NCI-H774 (cell line): ENCODE results near the gene NXPE3.

Source experiments
- DNase-seq: peaks from one replicate; lab custom pipeline; 2025; lab: John Stamatoyannopoulos, UW

Gene NXPE3

DNA sequence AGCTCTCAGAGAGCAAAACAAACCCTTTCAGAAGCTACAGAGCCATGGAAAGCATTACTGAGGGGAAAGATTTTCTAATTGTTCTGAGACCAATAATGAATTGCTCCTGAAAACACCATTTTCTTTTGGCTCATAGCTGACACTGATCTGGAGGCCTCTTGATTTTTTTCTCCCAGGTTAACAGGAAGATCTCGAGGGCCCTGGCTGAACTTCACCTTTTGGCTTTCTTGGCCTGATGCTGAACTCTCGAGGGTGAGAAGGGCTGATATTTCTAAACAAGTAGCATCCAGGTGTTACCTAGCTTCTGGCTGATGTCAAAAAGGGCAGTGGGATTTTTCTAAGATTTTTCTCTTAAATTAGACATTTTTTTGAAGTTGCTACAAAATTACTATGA, 50.4 kb downstream of the NXPE3 start:
- DNase-seq: no peak

DNA sequence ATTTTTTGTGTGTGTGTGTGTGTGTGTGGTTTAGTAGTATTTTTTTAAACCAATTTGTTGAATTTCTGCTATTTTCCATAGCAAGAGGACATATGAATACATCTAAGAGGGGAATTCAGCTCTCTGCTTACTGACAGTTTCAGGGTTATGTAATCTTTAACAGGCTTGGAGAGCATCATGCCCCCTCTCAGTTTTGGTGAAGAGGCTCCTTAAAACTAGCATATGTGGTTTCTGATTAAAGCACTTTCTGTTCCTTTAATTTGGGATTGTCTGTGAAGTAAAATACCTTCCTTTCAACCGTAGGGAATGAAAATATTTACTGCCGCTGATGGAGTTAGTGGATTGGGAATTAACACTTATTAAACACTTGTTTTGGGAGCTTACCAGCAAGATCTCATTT, 50.9 kb downstream of the NXPE3 start:
- no peak for DNase-seq

DNA sequence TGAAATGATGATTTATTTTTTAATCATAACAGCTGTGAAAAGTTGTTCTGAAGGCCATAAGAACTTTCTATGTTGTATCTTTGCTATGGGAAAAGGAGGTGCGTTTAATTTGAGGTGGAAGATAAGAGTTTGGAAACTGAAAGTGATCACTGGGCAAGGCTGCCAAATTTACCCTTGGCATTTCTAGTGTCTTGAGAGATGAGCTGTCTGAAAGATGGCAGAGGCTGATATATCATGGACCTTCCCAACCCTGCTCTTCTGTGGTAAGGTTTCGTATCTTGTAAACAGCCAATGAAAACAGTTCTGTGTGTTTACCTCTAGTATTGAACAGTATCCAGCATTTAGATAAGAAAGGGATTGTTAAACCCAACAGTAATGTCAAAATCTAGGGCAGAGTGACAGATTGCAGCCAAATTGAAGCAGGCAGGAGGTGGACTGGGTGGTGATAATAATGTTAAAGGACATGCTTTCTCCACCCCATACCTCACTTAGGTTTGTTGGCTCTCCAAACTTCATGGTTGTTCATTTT, 54.5 kb downstream of the NXPE3 start:
- no peak for DNase-seq

DNA sequence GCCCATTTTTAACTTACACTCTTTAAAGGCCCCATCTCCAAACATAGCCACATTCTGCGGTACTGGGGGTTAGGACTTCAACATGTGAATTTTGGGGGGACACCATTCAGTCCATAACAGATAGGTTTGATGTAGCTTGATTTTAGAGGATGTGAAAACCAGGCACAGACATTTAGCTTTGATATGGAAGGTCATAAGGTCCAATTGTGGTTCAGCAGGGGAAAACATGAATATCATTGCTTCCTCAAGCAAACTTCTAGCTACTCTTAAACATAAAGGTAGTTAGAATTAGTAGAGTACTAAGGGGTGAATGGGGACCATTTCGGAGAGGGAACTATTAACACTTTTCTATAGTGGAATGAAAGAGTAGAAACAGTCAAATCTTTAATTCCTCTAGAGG, 56.7 kb downstream of the NXPE3 start:
- no peak for DNase-seq

DNA sequence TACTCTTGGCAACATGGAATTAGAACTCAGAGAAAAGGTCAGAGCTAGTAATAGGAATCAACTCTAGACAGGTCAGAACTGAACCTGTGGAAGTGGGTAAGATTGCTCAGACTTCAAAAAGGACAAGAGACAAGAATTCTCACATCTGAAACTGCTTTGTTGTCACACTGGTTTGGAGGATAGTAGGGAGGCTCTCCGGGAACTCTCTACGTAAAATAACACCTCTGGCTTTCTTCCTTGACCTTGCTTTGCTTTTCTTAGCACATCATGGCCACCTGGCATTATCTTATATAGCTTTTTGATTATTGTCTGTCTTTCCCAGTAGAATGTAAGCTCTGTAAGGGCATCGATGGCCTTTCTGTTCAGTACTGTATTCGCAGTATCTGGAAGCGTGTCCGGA, 57.1 kb downstream of the NXPE3 start:
- DNase-seq: no peak

DNA sequence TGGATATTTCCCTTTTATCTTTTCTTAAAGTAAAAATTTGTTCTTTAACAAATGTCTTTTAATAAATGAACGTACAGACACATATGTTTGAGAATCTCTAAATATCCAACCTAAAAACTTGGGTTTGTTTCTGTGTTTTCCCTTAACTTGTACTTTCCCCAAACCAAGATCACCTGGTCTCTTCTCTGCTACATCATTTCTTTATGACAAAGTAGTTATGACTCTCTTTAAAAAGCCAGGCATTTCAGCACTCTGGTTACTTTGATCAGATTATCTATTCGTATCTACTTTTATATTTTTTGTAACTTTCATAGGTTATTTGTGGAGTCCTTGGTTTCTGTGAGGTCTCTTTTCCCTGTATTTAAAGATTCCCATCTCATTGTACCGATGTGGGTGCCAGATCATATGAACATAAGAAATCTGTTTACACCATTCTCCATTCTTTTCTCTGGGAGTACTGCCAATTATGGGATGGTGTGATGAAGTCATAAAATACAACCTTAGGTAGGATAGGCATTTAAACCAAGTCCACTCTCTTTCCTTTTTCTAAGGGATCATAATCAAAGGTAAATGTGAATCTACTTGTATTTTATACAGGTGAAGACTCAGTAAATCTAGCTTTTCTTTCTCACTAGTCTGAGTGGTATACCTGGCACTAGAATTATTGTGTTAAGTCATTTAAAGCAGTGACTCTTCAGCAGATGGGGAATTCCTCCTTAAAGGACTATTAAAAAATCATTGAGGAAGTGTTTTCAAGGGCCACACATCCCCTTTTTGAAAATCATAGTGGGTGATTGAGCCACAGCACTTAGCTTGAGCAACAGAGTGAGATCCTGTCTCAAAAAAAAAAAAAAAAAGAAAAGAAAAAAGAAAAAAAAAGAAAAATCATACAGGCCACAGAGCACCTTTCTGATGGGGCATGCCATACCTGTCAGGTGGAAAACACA, 57.9 kb downstream of the NXPE3 start:
- DNase-seq: peak; percentile 20

DNA sequence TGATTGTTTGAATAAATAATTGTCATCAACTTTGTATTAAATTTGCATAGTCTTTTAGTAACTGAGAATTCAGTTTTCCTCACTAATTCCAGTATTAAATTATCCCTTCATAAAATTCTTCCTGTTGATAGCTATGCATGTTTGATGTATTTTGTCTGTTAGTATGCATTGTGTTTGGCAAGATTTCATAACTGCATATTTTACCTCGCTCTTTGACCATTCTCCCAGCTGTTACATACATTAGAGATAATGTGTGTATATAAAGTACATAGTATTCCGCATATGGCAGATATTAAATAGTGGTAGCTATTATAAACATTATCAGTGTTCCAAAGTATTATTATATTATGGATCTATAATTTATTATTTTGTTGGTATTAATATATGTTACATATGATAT, 59.7 kb downstream of the NXPE3 start:
- no peak for DNase-seq

DNA sequence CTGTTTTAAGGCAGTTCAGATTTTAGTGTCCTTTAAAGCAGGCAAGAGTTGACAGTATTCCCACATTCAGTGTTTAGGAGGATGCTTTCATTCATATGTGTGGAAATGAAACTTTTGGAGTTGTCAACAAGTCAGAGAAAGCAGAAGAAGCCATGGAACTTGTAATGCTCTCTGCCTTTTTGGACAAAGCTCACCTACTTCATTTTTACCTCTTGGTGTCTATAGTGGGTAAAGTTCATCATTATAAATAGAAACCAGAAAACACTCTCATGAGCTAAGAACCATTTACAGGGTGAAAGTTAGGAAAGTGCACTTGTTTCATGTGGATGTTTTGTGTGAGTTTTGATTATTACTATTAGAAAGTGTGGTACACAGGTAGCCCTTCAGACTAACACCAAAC, 61.1 kb downstream of the NXPE3 start:
- DNase-seq: no peak

DNA sequence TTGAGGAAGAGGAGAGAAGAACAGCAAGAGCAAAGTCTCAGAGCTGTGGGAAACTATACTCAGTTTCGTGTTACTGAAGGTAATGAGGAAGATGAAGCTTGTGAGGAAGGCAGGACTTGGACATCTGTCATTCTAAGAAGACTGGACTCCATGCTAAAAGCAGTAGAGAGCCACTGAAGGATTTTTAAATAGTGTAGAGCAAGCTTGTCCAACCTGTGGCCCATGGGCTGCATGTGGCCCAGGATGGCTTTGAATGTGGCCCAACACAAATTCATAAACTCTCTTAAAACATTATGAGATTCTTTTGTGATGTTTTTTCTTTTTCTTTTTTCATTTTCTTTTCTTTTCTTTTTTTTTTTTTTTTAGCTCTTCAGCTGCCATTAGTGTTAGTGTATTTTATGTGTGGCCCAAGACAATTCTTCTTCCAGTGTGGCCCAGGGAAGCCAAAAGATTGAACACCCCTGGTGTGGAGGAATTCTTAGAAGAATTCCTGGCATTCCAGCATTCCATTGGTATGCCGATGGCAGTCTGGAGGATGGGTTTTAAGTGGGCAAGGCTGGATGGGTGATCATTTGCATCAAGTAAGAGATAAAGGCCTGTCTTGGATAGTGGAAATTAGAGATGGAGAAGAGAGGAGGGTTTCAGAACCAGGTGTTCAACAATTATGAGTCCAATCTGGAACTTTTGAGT, 63.4 kb downstream of the NXPE3 start:
- no peak for DNase-seq

DNA sequence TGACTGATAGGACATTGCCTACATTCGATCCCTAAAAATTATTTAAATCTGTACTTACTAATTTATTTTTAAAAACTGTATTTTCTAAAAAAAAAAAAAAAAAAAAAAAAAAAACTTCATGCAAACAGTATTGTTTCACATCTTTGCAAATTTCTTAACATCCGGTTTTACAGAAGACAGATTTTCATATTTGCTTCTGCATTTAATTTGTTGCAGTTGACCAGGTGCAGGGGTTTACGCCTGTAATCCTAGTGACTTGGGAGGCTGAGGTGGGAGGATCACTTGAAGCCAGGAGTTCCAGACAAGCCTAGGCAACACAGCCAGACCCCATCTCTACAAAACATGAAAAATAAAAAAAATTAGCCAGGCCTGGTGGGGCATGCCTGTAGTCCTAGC, 63.9 kb downstream of the NXPE3 start:
- DNase-seq: no peak

DNA sequence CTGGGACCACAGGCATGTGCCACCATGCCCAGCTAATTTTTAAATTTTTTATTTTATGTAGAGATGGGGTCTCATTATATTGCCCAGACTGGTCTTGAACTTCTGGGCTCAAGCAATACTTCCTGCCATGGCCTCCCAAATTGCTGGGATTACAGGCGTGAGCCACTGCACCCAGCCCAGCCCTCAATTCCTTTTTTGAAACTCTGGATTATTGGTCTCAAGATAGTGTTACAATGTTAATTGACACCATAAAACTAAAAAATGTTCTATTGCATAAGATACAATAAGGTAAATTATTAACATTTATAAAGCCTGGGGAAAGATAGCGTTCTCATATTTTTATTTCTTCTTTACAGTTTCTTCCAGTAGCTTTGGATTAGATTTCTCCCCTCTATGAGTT, 66.4 kb downstream of the NXPE3 start:
- no peak for DNase-seq

DNA sequence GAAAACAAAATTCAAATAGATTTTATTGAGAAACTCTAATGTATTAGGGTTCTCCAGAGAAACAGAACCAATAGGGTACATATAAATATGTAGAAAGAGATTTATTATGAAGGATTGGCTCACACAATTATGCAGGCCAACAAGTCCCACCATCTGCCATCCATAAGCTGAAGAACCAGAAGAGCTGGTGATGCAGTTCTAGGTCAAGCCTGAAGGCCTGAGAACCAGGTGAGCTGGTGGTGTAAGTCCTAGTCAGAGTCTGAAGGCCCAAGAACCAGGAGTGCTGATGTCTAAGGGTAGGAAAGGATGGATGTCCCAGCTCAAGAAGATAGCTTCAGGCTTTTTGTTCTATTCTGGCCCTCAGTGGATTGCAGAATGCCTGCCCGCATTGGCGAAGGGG, 67.7 kb downstream of the NXPE3 start:
- DNase-seq: no peak

DNA sequence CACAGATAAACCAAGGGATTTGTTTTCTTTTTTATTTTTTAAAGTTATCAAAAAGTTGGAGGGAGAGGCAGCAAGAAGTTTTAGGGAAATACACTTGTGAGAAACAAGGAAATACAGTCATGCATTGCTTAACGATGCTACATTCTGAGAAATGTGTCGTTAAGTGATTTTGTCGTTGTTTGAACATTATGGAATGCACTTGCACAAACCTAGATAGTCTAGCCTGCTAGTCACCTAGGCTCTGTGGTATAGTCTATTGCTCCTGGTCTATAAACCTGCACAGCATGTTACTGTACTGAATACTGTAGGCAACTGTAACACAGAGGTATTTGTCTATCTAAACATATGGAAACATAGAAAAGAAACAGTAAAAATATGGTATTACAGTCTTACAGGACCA, 68.3 kb downstream of the NXPE3 start:
- DNase-seq: no peak

DNA sequence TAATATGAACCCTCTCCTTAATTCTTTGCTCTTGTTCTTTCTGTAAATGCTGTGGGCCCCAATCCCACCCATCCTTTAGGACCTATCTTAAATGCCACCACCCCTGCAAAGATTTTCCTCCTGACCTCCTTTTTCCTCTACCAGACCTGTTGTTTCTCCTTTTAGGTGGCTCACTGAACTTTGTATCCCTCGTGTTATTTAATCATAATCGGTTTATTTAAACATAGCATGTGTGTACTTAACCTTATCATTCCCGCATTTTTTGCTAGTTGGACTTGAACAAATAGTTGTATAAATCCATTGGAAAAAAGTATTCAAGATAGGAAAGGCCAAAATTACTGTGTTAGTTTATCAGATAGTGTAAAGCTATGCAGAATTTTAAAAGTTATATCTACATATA, 69.3 kb downstream of the NXPE3 start:
- DNase-seq: no peak

DNA sequence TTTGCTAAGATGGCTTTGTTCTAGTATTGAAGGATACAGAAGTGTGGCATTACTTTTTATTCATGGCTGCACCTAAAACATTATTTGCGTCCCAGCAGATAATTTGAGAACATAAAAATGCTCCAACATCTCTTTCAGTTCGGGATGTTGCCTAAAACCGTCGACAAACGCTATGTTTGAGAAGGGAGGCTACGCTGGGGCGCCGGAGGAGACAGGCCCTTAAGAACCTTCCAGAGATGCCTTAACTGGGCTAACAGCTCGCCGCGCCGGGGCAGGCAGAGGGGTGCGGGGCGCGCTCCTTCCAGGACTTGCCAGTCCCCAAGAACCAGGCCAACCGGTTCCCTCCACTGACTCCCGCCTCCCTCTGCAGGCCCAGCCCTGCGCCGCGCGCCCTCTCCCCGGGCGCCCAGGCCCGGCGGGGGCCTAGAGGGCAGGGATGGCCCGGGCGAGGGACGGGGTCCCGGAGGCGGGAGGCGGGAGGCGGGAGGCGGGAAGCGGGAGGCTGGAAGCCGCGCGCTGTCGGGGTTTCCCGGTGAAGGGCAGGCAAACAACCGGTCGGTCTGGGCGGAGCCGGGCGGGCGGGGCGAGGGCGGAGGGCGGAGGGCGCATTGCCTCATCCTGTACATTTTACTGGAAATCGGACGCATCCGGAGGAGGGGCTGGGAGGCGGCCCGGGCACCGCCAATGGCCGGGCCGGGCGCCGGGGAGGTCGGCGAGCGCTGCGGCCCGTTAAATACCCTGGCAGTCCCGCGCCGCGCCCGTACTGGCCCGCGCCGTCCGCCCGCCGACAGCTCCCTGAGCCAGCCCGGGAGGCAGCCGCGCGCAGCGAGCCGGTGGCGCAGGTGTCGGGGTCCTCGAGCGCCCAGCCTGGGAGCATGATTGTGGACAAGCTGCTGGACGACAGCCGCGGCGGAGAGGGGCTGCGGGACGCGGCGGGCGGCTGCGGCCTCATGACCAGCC, 70.0 kb downstream of the NXPE3 start, which contains the start of gene NFKBIZ:
Gene NFKBIZ, plus strand, starts transcription at position 761 of the 960 bp plus-strand sequence. Its CDS starts 115 bp downstream, at position 876.
- peak; percentile 93 for DNase-seq

DNA sequence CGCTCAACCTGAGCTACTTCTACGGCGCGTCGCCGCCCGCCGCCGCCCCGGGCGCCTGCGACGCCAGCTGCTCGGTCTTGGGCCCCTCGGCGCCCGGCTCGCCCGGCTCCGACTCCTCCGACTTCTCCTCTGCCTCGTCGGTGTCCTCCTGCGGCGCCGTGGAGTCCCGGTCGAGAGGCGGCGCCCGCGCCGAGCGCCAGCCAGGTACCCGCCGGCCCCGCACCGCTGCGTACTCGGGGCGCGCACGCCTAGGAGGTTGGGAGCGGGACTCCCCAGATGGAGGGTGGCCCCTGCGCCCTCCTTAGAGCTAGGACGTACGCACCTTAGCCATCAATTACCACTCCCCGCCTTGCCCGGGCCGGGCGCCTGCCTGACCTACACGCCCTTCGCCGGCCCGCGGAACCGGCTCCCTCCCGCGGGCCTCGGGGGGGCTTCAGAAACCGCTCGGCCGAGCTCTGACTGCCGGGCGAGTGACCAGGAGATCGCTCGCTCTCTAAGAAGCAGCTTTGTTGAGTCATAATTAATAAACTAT, 70.8 kb downstream of the NXPE3 start:
- peak; percentile 60 for DNase-seq

DNA sequence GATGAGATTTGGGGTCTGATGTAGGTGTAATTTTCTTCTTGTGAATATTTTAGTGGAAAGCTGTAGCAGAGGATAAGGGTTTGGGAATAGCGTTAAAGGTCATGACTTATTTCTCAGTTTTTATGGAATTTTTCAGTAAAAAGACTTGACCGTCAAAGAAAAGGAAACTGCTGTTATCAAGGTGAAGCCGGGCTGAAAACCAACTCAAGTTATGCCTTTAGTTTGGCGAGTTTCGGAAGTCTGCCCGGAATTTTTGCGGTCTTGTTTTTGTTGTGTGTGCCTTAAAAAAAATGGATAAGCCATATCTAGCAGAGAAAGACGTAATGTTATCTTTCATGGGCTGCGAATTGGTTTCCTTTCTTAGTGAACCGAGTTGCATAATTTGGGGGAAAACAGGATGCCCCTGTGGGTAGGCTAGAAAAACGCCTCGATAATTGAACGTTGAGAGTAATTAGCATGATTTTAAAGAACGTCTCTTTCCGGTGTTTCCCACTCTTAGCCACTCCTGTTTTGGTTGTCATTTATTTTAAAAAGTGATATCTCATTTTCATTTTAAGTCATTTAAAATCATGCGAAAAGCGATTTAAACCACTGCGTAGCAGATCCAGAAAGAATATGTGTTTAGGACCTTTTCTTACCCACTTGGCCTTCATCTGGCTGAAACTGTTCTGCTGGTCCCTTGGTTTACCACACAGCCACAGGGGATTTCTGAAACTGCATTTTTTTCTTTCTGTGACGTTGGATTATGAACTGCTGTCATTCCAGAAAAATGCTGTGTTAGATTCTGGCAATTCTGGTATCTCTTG, 71.4 kb downstream of the NXPE3 start:
- DNase-seq: no peak

DNA sequence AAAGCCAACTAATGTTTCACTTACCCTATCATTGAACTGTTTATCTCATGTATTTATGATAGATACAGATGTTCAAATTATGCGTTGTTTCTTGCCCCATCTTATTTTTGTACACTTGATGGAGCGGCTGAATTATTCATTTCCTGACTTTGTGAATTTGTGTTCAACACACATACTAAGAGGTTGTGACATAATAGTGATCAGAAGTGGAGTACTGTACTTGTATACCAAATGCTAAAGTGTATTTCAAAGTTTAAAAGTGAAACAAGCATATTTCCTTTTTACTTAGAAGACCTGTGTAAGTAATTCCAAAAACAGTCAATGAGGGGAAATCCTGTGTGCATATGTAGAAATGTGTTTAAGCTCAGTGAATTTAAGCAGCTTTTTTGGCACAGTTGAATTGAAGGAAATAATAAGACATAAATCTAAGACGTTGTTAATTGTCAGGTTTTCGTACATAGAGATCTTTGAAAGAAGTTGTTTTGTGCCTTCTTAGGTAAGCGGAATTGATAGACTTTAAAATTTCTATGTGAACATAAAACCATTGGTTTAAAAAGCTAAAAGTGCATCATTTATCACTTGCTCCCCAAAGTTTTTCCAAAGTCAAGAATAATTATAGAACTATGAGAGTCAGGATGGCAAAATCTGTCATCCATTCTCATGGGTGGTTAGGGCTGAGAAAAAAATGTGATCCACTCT, 72.2 kb downstream of the NXPE3 start:
- DNase-seq: no peak

DNA sequence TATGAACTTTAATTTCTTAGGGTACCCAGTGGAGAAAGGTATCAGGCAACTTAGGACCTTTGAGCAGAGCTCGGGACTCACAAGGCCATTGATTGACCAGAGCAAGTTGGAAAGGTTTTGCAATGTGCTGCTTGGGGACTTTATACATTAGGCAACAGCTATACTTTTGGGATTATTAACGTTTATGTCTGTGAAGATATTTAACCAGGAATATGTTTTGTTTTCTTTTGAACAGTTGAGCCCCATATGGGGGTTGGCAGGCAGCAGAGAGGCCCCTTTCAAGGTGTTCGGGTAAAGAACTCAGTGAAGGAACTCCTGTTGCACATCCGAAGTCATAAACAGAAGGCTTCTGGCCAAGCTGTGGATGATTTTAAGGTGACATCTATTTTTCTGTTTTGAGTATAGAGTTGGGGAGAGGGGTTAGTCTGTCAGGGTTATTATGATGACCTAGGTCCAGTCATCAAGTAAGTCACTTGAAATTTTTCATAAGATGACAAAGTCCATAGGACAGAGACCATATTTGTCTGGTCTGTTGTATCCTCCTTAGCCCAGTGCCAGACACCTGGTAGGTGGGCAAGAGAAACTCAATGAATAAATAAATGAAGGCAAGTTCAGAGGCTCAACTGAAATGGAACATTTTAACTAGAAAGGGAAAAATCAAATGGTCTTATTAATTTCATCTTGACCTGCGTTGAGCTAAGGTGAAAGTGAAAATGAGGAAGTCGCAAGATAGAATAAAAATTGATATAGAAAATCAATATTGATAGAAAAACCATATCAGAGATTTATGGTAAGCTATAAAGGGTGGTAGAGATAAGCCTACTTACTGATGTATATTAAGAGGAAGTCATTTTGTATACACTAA, 73.1 kb downstream of the NXPE3 start:
- no peak for DNase-seq
